Stomach (tissue), 4 donors: ENCODE measurements around the gene ASMTL.

ENCODE experiments used
- POLR2A ChIP-seq, 4 donors: fragments of 450-650 bp; IDR thresholded peaks; one replicate each; pipeline ENCODE4 v1.6.1; 2016; ENCODE audit warnings: antibody characterized with exemption in 4 of 4, control low read depth in 2 of 4, mild to moderate bottlenecking in 1 of 4, moderate library complexity in 1 of 4
- TF ChIP-seq, protein P1 (sequence below), 7 experiments: fragments of 450-650 bp in 4 of 7; fragments of 200-600 bp in 3 of 7; sonication (generic) in 3 of 7; IDR thresholded peaks; one replicate each; pipeline ENCODE4 v1.5.1; 2016 to 2019; ENCODE audit warnings: antibody characterized with exemption in 7 of 7, control low read depth in 2 of 7, mild to moderate bottlenecking in 1 of 7

DNA sequence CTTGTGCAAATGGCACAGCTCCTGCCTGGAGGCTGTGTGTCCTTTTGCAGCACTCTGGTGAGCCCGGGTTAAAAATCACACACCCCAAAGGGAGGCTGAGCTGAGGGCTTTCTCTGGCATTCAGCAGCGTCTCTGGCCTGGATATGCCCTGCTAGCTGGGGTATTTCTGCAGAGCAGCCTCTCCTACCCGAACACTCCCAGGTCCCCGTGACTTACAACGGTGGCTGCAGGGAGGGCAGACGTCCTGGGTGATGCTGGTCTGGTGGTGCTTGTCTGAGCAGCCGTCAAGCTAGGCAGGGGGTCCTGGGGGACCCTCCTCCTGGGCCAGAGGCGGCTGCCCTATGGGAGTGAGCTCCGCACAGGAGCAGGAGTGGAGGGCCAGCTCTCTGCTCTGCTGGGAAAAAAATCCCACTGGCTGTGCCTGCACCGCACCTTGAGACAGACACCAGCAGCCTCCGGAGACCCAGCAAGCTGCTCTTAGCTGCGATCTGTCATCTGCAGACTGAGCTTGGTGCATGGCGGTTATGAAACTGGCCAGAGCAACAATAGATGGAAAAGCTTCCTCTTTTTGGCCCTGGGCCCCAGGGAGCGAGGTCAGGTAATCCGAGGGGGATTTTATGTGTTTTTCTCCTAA lies 41.3 kb upstream of the ASMTL start:
- TF ChIP-seq POLR2A (IDR thresholded peaks at IDR 0.05) = no peak
- TF ChIP-seq, protein P1, sequence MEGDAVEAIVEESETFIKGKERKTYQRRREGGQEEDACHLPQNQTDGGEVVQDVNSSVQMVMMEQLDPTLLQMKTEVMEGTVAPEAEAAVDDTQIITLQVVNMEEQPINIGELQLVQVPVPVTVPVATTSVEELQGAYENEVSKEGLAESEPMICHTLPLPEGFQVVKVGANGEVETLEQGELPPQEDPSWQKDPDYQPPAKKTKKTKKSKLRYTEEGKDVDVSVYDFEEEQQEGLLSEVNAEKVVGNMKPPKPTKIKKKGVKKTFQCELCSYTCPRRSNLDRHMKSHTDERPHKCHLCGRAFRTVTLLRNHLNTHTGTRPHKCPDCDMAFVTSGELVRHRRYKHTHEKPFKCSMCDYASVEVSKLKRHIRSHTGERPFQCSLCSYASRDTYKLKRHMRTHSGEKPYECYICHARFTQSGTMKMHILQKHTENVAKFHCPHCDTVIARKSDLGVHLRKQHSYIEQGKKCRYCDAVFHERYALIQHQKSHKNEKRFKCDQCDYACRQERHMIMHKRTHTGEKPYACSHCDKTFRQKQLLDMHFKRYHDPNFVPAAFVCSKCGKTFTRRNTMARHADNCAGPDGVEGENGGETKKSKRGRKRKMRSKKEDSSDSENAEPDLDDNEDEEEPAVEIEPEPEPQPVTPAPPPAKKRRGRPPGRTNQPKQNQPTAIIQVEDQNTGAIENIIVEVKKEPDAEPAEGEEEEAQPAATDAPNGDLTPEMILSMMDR (IDR thresholded peaks at IDR 0.05) = no peak
